Measurements from ENCODE around the gene TLR9.

The TLR9 gene

DNA sequence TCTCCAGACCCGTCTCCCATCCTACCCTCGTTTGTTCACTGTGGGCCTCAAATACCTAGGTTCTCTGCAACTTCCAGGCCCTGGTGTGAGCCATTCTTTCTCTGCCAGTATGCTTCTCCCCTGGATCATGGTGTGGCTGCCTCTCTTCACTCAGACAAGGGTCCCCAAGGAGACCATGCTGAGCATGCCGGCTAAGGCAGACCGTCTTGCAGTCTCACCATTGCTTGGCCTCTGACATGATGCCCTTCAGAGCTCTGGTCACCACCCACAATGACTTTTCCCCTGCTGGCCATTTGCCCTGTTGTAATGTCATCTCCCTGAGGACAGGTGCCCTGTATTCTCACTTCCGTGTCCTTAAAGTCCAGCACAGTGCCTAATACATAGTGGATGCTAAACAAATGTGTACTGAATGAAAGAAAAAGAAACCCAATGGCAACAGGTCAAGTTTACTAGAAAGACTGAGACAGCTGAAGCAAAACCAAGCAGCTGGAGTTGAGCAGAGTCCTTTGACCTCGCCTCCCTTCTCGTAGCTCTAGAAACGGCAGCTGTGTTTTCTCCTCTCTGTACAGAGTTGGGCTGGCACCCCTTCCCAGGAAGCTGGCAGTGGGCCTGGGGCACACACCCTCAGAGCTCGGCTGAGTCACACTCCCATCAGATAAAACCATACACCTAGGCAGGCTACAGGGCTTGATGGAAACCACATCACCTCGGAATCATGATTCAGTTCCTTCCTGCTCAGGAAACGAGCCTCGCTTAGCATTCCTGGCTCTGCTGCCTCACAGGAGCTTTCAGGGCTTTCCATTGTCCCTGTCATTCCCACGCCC, 8.6 kb downstream of the TLR9 start:
- POLR2A ChIA-PET = no interaction called here
- CTCF ChIA-PET = interaction anchor here (1.4 kb wide), 1 partner anchor 122 kb away, joined by 5 read pairs; no protein-coding TSS in a partner anchor
- DNase-seq (ENCODE audit: extremely low spot score) = no peak
- TF ChIP-seq BHLHE40 (IDR thresholded peaks at IDR 0.05; ENCODE audit: borderline replicate concordance) (no peak), TARDBP (IDR thresholded peaks at IDR 0.05) (no peak), SUZ12 (IDR thresholded peaks at IDR 0.05) (no peak), NFRKB (IDR thresholded peaks at IDR 0.05) (no peak), ARNT (IDR thresholded peaks at IDR 0.05) (no peak), SP1 (IDR thresholded peaks at IDR 0.05) (no peak), CTBP1 (IDR thresholded peaks at IDR 0.05; ENCODE audit: borderline replicate concordance) (no peak), HDGF (IDR thresholded peaks at IDR 0.05; ENCODE audit: borderline replicate concordance) (no peak), LEF1 (IDR thresholded peaks at IDR 0.05; ENCODE audit: borderline replicate concordance) (no peak), FOXK2 (IDR thresholded peaks at IDR 0.05) (no peak)

- POLR2A ChIA-PET = no interaction called here
- no peak for TF ChIP-seq FOXA1 (IDR thresholded peaks at IDR 0.05)
- TF ChIP-seq SUZ12 (IDR thresholded peaks at IDR 0.05) = no peak
- no peak for TF ChIP-seq PKNOX1 (IDR thresholded peaks at IDR 0.05)
- TF ChIP-seq L3MBTL2 (conservative IDR thresholded peaks at IDR 0.05) = no peak
- CTCF ChIA-PET = interaction anchor here (0.8 kb wide), 1 partner anchor 124 kb away, joined by 3 read pairs; no protein-coding TSS in a partner anchor
- no peak for DNase-seq (ENCODE audit: extremely low spot score)
Observed at GRCh38 chr3:52215351-52215750, 10.1 kb downstream of the TLR9 start.

GRCh38 chr3:52213901-52214300, 11.5 kb downstream of the TLR9 start:
- POLR2A ChIA-PET = no interaction called here
- CTCF ChIA-PET = no interaction called here
- TF ChIP-seq FOXK2 (IDR thresholded peaks at IDR 0.05) = no peak
- no peak for TF ChIP-seq BHLHE40 (IDR thresholded peaks at IDR 0.05; ENCODE audit: borderline replicate concordance)
- TF ChIP-seq HDGF (IDR thresholded peaks at IDR 0.05; ENCODE audit: borderline replicate concordance) = no peak
- no peak for TF ChIP-seq TARDBP (IDR thresholded peaks at IDR 0.05)
- TF ChIP-seq LEF1 (IDR thresholded peaks at IDR 0.05; ENCODE audit: borderline replicate concordance) = no peak
- no peak for TF ChIP-seq SP1 (IDR thresholded peaks at IDR 0.05)
- no peak for TF ChIP-seq CTBP1 (IDR thresholded peaks at IDR 0.05; ENCODE audit: borderline replicate concordance)
- no peak for TF ChIP-seq SUZ12 (IDR thresholded peaks at IDR 0.05)
- no peak for TF ChIP-seq PKNOX1 (IDR thresholded peaks at IDR 0.05)
- TF ChIP-seq L3MBTL2 (conservative IDR thresholded peaks at IDR 0.05) = no peak
- no peak for TF ChIP-seq FOXA1 (IDR thresholded peaks at IDR 0.05)
- TF ChIP-seq ELF4 (IDR thresholded peaks at IDR 0.05) = no peak
- TF ChIP-seq NFRKB (IDR thresholded peaks at IDR 0.05) = no peak
- TF ChIP-seq ZNF384 (IDR thresholded peaks at IDR 0.05) = no peak
- TF ChIP-seq ARNT (IDR thresholded peaks at IDR 0.05) = no peak
- no peak for TF ChIP-seq FOXM1 (IDR thresholded peaks at IDR 0.05; ENCODE audit: borderline replicate concordance)

GRCh38 chr3:52213005-52213404, 12.4 kb downstream of the TLR9 start:
- POLR2A ChIA-PET = no interaction called here
- CTCF ChIA-PET = interaction anchor here (1.1 kb wide), 1 partner anchor 11 kb away, joined by 4 read pairs; no protein-coding TSS in a partner anchor
- no peak for TF ChIP-seq PKNOX1 (IDR thresholded peaks at IDR 0.05)
- TF ChIP-seq L3MBTL2 (conservative IDR thresholded peaks at IDR 0.05) = no peak
- DNase-seq (ENCODE audit: extremely low spot score) = no peak

More at GRCh38 chr3:52213901-52214300, 11.5 kb downstream of the TLR9 start:
- no peak for DNase-seq (ENCODE audit: extremely low spot score)

- ChIA-PET CTCF (no interaction called here), POLR2A (interaction anchor here (0.6 kb wide), 1 partner anchor 26 kb away, joined by 3 read pairs; no protein-coding TSS in a partner anchor)
- no peak for TF ChIP-seq BHLHE40 (IDR thresholded peaks at IDR 0.05; ENCODE audit: borderline replicate concordance)
- TF ChIP-seq ARNT (IDR thresholded peaks at IDR 0.05) = no peak
Observed at GRCh38 chr3:52211268-52211891, 14.1 kb downstream of the TLR9 start.

GRCh38 chr3:52210550-52211046, 14.8 kb downstream of the TLR9 start:
- ChIA-PET POLR2A (no interaction called here), CTCF (no interaction called here)
- TF ChIP-seq L3MBTL2 (conservative IDR thresholded peaks at IDR 0.05) (no peak), SUZ12 (IDR thresholded peaks at IDR 0.05) (no peak), LEF1 (IDR thresholded peaks at IDR 0.05; ENCODE audit: borderline replicate concordance) (no peak), FOXA1 (IDR thresholded peaks at IDR 0.05) (no peak), ELF4 (IDR thresholded peaks at IDR 0.05) (no peak), PKNOX1 (IDR thresholded peaks at IDR 0.05) (no peak), ZNF384 (IDR thresholded peaks at IDR 0.05) (no peak), SP1 (IDR thresholded peaks at IDR 0.05) (no peak)
- DNase-seq (ENCODE audit: extremely low spot score) = no peak

More at GRCh38 chr3:52211268-52211891, 14.1 kb downstream of the TLR9 start:
- no peak for DNase-seq (ENCODE audit: extremely low spot score)

All from HEK293T (cell line).